Mucosa of rectum (tissue), 2 donors: ENCODE data around the gene LPP.

Source experiments
- H3K27ac ChIP-seq, 2 donors: one replicate each; pipeline ENCODE4 v1.7.0; 2013; ENCODE audit warnings: inconsistent platforms in 2 of 2, low read depth in 2 of 2, low read length in 2 of 2
- H3K27me3 ChIP-seq, 2 donors: one replicate each; pipeline ENCODE4 v1.7.0; 2013; ENCODE audit warnings: low read length in 2 of 2; ENCODE audit not compliant: control insufficient read depth in 2 of 2, insufficient read depth in 2 of 2
- H3K36me3 ChIP-seq, 2 donors: one replicate each; pipeline ENCODE4 v1.7.0; 2013; ENCODE audit warnings: low read length in 2 of 2; ENCODE audit not compliant: control insufficient read depth in 2 of 2, insufficient read depth in 2 of 2
- H3K4me1 ChIP-seq, 2 donors: one replicate each; pipeline ENCODE4 v1.7.0; 2013; ENCODE audit warnings: low read length in 2 of 2, mild to moderate bottlenecking in 1 of 2; ENCODE audit not compliant: control insufficient read depth in 2 of 2, insufficient read depth in 2 of 2
- H3K4me3 ChIP-seq, 2 donors: one replicate each; pipeline ENCODE4 v1.7.0; 2013; ENCODE audit warnings: low read length in 2 of 2
- H3K9ac ChIP-seq, 2 donors: one replicate each; pipeline ENCODE4 v1.7.0; 2013; ENCODE audit warnings: low read length in 2 of 2, low read depth in 1 of 2, mild to moderate bottlenecking in 1 of 2
- H3K9me3 ChIP-seq, 2 donors: one replicate each; pipeline ENCODE4 v1.7.0; 2013; ENCODE audit warnings: low read length in 2 of 2; ENCODE audit not compliant: control insufficient read depth in 2 of 2
- donor health status: healthy.
- donor health status: Normal muscosa, but diverticular disease.

LPP gene

GRCh38 chr3:188378786-188379185, 224.8 kb downstream of the LPP start:
- H3K36me3 ChIP-seq: no peaks in the 10 kb centered on the region
- no peak overlapping the region for H3K9ac ChIP-seq
- no peak overlapping the region for H3K4me3 ChIP-seq
- no peaks in the 10 kb centered on the region for H3K9me3 ChIP-seq
- no peak overlapping the region for H3K27ac ChIP-seq
- peaks cover 0 to 3% of the 10 kb centered on the region in 2 donors for H3K4me1 ChIP-seq
- H3K27me3 ChIP-seq: no peaks in the 10 kb centered on the region

DNA sequence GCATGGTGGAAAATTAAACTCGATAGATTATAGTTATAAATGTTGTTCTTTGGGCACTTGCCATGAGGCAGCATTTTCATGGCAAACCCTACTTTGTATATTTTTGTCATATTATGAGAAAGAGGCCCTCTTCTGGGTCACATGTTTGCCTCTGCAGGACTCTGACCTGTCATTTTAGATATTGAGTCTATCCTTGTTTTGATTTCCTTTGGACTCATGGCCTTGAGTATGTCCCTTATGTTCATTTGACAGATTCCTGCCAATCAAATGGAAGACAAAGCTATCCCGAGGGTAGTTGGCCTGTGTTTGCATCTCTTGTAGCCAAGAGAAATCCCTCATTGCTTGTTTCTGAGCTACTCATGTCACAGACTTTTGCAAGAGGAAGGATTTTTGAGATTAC, 226.3 kb downstream of the LPP start:
- no peaks in the 10 kb centered on the region for H3K27me3 ChIP-seq
- H3K36me3 ChIP-seq: no peaks in the 10 kb centered on the region
- no peaks in the 10 kb centered on the region for H3K9me3 ChIP-seq
- H3K9ac ChIP-seq: no peak overlapping the region
- no peak overlapping the region for H3K27ac ChIP-seq
- H3K4me1 ChIP-seq: peaks cover 0 to 3% of the 10 kb centered on the region in 2 donors
- no peak overlapping the region for H3K4me3 ChIP-seq

DNA sequence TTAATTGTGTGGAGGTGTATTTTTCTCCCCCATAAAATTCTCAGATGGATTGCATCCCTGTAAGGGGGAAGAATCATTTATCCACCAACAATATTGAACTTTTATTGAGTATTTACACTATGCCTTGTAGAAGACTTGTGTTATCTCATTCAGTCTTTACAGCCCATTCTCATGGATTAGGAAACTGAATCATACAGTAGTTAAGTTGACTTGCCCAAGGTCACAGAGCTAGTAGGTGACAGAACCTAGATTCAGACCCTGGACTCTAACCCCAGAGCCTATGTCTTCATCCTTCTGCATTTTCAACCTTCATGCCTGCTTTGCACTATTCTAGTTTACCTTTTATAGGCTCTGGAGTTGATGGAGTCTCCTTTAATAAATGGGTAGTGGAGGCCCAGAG, 226.8 kb downstream of the LPP start:
- Histone ChIP-seq H3K27ac (no peak overlapping the region), H3K27me3 (no peaks in the 10 kb centered on the region), H3K4me3 (no peak overlapping the region), H3K9ac (no peak overlapping the region), H3K4me1 (peaks cover 0 to 3% of the 10 kb centered on the region in 2 donors), H3K9me3 (no peaks in the 10 kb centered on the region), H3K36me3 (no peaks in the 10 kb centered on the region)

GRCh38 chr3:188383748-188384147, 229.8 kb downstream of the LPP start:
- no peak overlapping the region for H3K27ac ChIP-seq
- peaks cover 0 to 3% of the 10 kb centered on the region in 2 donors for H3K4me1 ChIP-seq
- H3K4me3 ChIP-seq: no peak overlapping the region
- H3K9ac ChIP-seq: no peak overlapping the region
- H3K9me3 ChIP-seq: no peaks in the 10 kb centered on the region
- no peaks in the 10 kb centered on the region for H3K27me3 ChIP-seq
- H3K36me3 ChIP-seq: no peaks in the 10 kb centered on the region

- Histone ChIP-seq H3K36me3 (no peaks in the 10 kb centered on the region), H3K4me1 (peaks cover 0 to 3% of the 10 kb centered on the region in 2 donors), H3K4me3 (no peak overlapping the region), H3K27ac (no peak overlapping the region), H3K9me3 (no peaks in the 10 kb centered on the region), H3K27me3 (no peaks in the 10 kb centered on the region), H3K9ac (no peak overlapping the region)
These were observed 231.3 kb downstream of the LPP start for GRCh38 chr3:188385295-188385694.

GRCh38 chr3:188389711-188390342, 235.9 kb downstream of the LPP start:
- Histone ChIP-seq H3K9ac (no peak overlapping the region), H3K36me3 (no peaks in the 10 kb centered on the region), H3K4me3 (no peak overlapping the region), H3K9me3 (no peaks in the 10 kb centered on the region), H3K4me1 (peaks cover 0 to 6% of the 10 kb centered on the region in 2 donors), H3K27me3 (no peaks in the 10 kb centered on the region), H3K27ac (peak overlapping the region; percentile 14 to 34)

DNA sequence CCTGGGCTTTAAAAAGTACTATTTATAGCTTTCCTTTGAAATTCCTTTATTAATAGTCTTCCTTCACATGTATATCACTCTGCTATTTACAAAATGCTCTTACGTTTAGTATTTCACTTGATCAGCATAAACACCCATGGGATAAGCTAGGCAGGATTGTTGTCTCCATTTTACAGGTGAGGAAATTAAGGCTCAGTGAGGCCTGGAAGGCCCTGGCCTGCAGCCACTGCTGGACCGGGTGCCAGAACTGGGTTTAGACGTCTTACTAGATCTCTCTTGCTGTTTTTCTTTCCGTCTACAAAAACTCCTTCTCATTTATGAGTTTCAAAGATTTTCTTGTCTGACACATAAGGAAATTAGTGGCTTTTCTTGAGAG, 236.4 kb downstream of the LPP start:
- Histone ChIP-seq H3K4me3 (no peak overlapping the region), H3K27me3 (no peaks in the 10 kb centered on the region), H3K9me3 (no peaks in the 10 kb centered on the region), H3K27ac (peak overlapping the region; percentile 14 to 34), H3K9ac (no peak overlapping the region), H3K4me1 (peaks cover 0 to 6% of the 10 kb centered on the region in 2 donors), H3K36me3 (no peaks in the 10 kb centered on the region)

GRCh38 chr3:188390775-188391443, 237.0 kb downstream of the LPP start:
- H3K9ac ChIP-seq: no peak overlapping the region
- no peaks in the 10 kb centered on the region for H3K36me3 ChIP-seq
- peaks cover 0 to 6% of the 10 kb centered on the region in 2 donors for H3K4me1 ChIP-seq
- no peaks in the 10 kb centered on the region for H3K9me3 ChIP-seq
- H3K27me3 ChIP-seq: no peaks in the 10 kb centered on the region
- H3K27ac ChIP-seq: peak overlapping the region; percentile 14 to 34
- H3K4me3 ChIP-seq: no peak overlapping the region

DNA sequence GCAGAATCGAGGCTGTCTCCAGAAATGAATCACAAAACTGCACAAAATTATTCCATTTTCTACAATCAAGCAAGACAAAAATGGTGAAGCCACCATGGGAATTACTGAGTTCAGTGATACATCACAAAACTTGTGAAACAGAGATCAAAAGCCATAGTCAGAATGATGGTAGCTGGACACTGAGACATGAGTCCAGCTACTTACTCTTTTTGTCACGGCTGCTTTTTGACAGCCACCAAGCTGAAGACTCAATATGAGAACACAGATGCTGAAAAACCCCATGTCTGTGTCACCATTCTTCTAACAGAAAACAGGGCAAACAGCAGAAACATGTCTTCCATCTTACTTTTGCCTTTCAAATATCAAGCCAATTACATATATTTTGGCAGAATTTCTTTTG, 237.6 kb downstream of the LPP start:
- no peak overlapping the region for H3K4me3 ChIP-seq
- no peaks in the 10 kb centered on the region for H3K9me3 ChIP-seq
- no peak overlapping the region for H3K9ac ChIP-seq
- no peaks in the 10 kb centered on the region for H3K27me3 ChIP-seq
- no peak overlapping the region for H3K27ac ChIP-seq
- H3K4me1 ChIP-seq: peaks cover 2 to 6% of the 10 kb centered on the region in 2 donors
- no peaks in the 10 kb centered on the region for H3K36me3 ChIP-seq

DNA sequence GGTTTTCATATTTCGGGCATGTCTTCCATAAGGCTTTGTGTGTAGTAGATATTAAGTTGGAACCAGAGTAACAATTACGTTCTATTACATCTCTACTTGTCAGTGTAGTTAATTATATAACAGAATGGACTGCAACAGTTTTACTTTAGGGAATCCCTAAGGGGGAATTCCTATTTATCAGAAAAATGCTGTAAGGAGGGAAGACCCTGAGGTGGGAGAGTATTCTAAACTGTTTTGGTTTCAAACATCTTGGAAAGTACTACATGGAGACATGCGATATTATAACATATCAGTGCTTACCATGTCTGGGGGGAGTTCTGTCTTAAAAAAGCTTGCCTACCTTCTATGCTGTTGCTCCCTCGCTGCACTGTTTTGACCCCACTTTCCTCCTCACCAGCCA, 238.1 kb downstream of the LPP start:
- Histone ChIP-seq H3K9me3 (no peaks in the 10 kb centered on the region), H3K27me3 (no peaks in the 10 kb centered on the region), H3K4me3 (no peak overlapping the region), H3K4me1 (peaks cover 6 to 10% of the 10 kb centered on the region in 2 donors), H3K9ac (no peak overlapping the region), H3K27ac (no peak overlapping the region), H3K36me3 (no peaks in the 10 kb centered on the region)
